WERI-Rb-1 (cell line): ENCODE data around the gene FBXO10.

Experiments
- DNase-seq: peaks from one replicate; pipeline ENCODE4 v3.0.0-alpha.2; 2020
- H3K27ac ChIP-seq: fragments of 250-450 bp; sonication (Bioruptor Pico); 2 replicates; pipeline ENCODE4 v1.5.1; 2020; ENCODE audit warnings: mild to moderate bottlenecking, moderate library complexity
- H3K27me3 ChIP-seq: fragments of 250-450 bp; sonication (Bioruptor Pico); 2 replicates; pipeline ENCODE4 v1.5.1; 2021; ENCODE audit warnings: mild to moderate bottlenecking, low read depth, moderate library complexity; ENCODE audit not compliant: insufficient read depth, severe bottlenecking
- H3K36me3 ChIP-seq: fragments of 250-450 bp; sonication (Bioruptor Pico); 2 replicates; pipeline ENCODE4 v1.5.1; 2020; ENCODE audit warnings: mild to moderate bottlenecking, moderate library complexity
- H3K4me3 ChIP-seq: 2 replicates; pipeline ENCODE4 v1.5.1; 2011; ENCODE audit warnings: low read depth, mild to moderate bottlenecking, control low read depth, low read length
- H3K9me3 ChIP-seq: fragments of 250-450 bp; sonication (Bioruptor Pico); 2 replicates; pipeline ENCODE4 v1.5.1; 2021; ENCODE audit warnings: mild to moderate bottlenecking, moderate library complexity; ENCODE audit not compliant: severe bottlenecking
- TF ChIP-seq, protein P1 (sequence below): IDR thresholded peaks from 2 replicates; pipeline ENCODE4 v1.5.1; 2011; ENCODE audit warnings: low read depth, mild to moderate bottlenecking, control low read depth, inconsistent platforms, low read length

The FBXO10 gene

DNA sequence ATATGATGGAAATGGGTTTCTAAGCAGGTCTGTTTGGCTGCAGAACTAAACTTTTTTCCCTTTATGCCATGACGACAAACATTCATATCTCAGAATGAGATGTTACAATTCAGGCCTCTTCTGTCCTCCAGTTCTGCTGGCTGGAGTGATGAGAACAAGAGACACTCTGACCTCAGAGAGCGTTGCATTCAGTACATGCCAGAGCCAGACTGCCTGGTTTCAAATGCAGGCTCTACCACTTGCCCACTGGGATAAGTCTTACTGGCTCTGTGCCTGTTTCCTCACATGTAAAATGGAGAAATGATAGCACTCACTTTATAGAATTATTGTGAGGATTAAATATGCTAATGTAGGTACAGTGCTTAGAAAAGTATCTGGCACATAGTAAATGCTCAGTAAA is 41.0 kb upstream of the FBXO10 start:
- Histone ChIP-seq H3K9me3 (no peaks in the 10 kb centered on the region), H3K27me3 (no peaks in the 10 kb centered on the region), H3K36me3 (no peaks in the 10 kb centered on the region), H3K4me3 (no peak overlapping the region), H3K27ac (no peak overlapping the region)
- DNase-seq = no peak
- TF ChIP-seq, protein P1, sequence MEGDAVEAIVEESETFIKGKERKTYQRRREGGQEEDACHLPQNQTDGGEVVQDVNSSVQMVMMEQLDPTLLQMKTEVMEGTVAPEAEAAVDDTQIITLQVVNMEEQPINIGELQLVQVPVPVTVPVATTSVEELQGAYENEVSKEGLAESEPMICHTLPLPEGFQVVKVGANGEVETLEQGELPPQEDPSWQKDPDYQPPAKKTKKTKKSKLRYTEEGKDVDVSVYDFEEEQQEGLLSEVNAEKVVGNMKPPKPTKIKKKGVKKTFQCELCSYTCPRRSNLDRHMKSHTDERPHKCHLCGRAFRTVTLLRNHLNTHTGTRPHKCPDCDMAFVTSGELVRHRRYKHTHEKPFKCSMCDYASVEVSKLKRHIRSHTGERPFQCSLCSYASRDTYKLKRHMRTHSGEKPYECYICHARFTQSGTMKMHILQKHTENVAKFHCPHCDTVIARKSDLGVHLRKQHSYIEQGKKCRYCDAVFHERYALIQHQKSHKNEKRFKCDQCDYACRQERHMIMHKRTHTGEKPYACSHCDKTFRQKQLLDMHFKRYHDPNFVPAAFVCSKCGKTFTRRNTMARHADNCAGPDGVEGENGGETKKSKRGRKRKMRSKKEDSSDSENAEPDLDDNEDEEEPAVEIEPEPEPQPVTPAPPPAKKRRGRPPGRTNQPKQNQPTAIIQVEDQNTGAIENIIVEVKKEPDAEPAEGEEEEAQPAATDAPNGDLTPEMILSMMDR = no peak

DNA sequence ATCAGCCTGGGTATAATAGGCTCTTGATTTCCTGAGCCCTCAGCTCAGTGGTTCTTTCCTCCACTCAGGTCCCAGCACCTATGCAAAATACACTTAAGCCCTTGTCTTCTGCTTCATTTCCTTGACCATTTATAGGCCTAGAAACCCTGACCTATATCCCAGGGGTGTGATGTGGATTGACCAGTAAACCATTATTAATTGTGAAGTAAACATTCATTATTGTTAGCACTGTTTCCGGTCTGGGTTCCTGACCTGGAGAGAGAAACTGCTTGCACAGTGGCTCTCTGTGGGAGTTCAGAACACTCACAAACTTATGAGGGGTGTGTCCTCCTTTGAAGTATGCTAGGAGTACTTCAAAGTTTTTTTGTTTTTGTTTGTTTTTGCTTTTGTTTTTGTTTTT is 35.8 kb upstream of the FBXO10 start:
- Histone ChIP-seq H3K27ac (no peak overlapping the region), H3K4me3 (no peak overlapping the region), H3K36me3 (no peaks in the 10 kb centered on the region), H3K9me3 (no peaks in the 10 kb centered on the region), H3K27me3 (no peaks in the 10 kb centered on the region)
- TF ChIP-seq, protein P1 = no peak
- no peak for DNase-seq

DNA sequence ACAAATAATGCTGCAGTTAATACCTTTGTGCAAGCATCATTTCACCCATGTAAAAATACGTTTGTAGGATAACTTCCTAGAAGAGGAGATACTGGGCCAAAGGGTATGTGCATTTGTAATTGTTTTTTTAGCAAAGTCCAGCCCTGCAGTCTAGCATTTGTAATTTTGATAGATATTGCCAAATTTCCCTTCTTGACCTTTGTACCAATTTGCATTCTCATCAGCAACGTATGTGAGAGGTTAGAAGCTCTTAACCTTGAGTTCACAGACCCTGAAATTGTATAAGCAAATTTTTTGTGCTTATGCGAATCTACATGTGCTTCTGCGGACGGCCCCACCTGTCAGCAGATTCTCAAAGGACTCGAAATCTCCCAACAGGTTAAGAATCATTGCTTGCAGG is 34.8 kb upstream of the FBXO10 start:
- Histone ChIP-seq H3K9me3 (no peaks in the 10 kb centered on the region), H3K4me3 (no peak overlapping the region), H3K36me3 (no peaks in the 10 kb centered on the region), H3K27me3 (no peaks in the 10 kb centered on the region), H3K27ac (no peak overlapping the region)
- DNase-seq = no peak
- TF ChIP-seq, protein P1 = no peak

DNA sequence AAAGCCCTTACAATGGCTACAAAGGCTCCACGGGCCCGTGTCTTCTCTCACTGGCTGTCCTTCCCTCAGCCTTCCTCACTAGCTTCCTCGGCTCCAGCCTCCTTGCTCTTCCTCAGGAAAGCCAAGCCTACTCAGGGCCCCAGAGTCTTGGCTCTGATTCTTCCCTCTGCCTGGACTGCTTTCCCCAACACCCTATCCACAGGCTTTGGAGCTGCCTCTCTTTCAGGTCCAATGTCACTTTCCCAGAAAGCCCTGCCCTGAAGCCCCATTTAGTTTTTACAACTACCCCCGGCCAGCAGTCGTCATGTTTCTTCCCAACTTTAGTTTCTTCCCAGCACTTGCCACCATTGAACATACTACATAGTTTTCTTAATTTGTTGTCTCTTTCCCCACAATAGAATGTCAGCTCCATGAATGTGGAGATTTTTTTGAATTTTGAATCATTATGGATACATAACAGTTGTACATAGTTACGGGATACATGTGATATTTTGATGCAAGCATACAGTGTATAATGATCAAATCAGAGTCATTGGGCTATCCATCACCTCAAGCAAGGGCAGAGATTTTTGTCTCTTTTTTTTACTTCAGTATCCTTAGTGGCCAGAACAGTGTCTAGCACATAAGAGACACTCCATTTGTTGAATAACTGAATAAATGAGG is 33.7 kb upstream of the FBXO10 start:
- TF ChIP-seq, protein P1 = no peak
- DNase-seq = no peak
- Histone ChIP-seq H3K9me3 (no peaks in the 10 kb centered on the region), H3K27ac (no peak overlapping the region), H3K27me3 (no peaks in the 10 kb centered on the region), H3K36me3 (no peaks in the 10 kb centered on the region), H3K4me3 (no peak overlapping the region)

- DNase-seq = no peak
- Histone ChIP-seq H3K27ac (no peak overlapping the region), H3K4me3 (no peak overlapping the region), H3K36me3 (no peaks in the 10 kb centered on the region), H3K9me3 (no peaks in the 10 kb centered on the region), H3K27me3 (no peaks in the 10 kb centered on the region)
- TF ChIP-seq, protein P1 = no peak
Observed at GRCh38 chr9:37608250-37608649, 32.1 kb upstream of the FBXO10 start.

GRCh38 chr9:37604296-37604695 is 28.1 kb upstream of the FBXO10 start:
- no peak for DNase-seq
- no peaks in the 10 kb centered on the region for H3K36me3 ChIP-seq
- H3K27ac ChIP-seq = no peak overlapping the region
- H3K9me3 ChIP-seq = no peaks in the 10 kb centered on the region
- H3K4me3 ChIP-seq = no peak overlapping the region
- TF ChIP-seq, protein P1 = no peak
- H3K27me3 ChIP-seq = no peaks in the 10 kb centered on the region
